H1 (cell line): ENCODE results near the gene COA1. TPM values are rescaled to one million over a fixed set of nuclear protein-coding genes. Genes with fewer than 3 reads are reported as not detected.

Experiments used
- BCL11A ChIP-seq, 2 experiments: IDR thresholded peaks; one replicate each; pipeline ENCODE4 v1.6.1; 2011; ENCODE audit warnings: low read depth in 2 of 2, low read length in 2 of 2, mild to moderate bottlenecking in 2 of 2
- polyA plus RNA-seq, 7 experiments: library from polyadenylated mRNA; depleted of rRNA in 3 of 7; stranded (reverse) in 5 of 7; unstranded in 2 of 7; fragments of >200 nt in 5 of 7; fragments of 200-250 nt in 2 of 7; gene quantifications; 1 replicate in 5 of 7; 2 replicates in 1 of 7; 4 replicates in 1 of 7; pipeline versions ENCODE4 v1.2.1 to v1.2.3, GENCODE V29; 2011 to 2013; ENCODE audit warnings: missing spikeins in 2 of 7, mixed read lengths in 2 of 7
- total RNA-seq: library from RNA; stranded (reverse); fragmentation: NEBNext Ultra II Directional; extraction: Animal tissue kit (Norgen Biotek cat#: 25700); gene quantifications from 2 replicates; pipeline ENCODE4 v1.2.1, GENCODE V29; 2021
- TF ChIP-seq, protein P1 (sequence below), 3 experiments: IDR thresholded peaks; 1 replicate in 2 of 3; 2 replicates in 1 of 3; pipeline versions ENCODE4 v1.5.1 to v1.6.1; 2011; ENCODE audit warnings: low read length in 3 of 3, mild to moderate bottlenecking in 3 of 3, inconsistent platforms in 2 of 3, low read depth in 1 of 3, moderate library complexity in 1 of 3; ENCODE audit not compliant: insufficient read depth in 1 of 3; ENCODE audit errors: control extremely low read depth in 1 of 3

Gene COA1
- total and polyA plus RNA-seq, 2 of the 8 experiments (the other 6 are each of a cell fraction or from before 2014, with no cell fraction given), result 98.6 to 143 TPM

GRCh38 chr7:43768887-43769272 lies 39.6 kb upstream of the COA1 start (continued):
- TF ChIP-seq BCL11A (IDR thresholded peaks at IDR 0.05; ENCODE audit: low read depth in 2 of 2, low read length in 2 of 2), result no peak
- TF ChIP-seq, protein P1, sequence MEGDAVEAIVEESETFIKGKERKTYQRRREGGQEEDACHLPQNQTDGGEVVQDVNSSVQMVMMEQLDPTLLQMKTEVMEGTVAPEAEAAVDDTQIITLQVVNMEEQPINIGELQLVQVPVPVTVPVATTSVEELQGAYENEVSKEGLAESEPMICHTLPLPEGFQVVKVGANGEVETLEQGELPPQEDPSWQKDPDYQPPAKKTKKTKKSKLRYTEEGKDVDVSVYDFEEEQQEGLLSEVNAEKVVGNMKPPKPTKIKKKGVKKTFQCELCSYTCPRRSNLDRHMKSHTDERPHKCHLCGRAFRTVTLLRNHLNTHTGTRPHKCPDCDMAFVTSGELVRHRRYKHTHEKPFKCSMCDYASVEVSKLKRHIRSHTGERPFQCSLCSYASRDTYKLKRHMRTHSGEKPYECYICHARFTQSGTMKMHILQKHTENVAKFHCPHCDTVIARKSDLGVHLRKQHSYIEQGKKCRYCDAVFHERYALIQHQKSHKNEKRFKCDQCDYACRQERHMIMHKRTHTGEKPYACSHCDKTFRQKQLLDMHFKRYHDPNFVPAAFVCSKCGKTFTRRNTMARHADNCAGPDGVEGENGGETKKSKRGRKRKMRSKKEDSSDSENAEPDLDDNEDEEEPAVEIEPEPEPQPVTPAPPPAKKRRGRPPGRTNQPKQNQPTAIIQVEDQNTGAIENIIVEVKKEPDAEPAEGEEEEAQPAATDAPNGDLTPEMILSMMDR (IDR thresholded peaks at IDR 0.05; ENCODE audit: control extremely low read depth in 1 of 3, insufficient read depth in 1 of 3, low read depth in 1 of 3, low read length in 3 of 3), result no peak
